Measurements from ENCODE around the gene USP22.

DNA sequence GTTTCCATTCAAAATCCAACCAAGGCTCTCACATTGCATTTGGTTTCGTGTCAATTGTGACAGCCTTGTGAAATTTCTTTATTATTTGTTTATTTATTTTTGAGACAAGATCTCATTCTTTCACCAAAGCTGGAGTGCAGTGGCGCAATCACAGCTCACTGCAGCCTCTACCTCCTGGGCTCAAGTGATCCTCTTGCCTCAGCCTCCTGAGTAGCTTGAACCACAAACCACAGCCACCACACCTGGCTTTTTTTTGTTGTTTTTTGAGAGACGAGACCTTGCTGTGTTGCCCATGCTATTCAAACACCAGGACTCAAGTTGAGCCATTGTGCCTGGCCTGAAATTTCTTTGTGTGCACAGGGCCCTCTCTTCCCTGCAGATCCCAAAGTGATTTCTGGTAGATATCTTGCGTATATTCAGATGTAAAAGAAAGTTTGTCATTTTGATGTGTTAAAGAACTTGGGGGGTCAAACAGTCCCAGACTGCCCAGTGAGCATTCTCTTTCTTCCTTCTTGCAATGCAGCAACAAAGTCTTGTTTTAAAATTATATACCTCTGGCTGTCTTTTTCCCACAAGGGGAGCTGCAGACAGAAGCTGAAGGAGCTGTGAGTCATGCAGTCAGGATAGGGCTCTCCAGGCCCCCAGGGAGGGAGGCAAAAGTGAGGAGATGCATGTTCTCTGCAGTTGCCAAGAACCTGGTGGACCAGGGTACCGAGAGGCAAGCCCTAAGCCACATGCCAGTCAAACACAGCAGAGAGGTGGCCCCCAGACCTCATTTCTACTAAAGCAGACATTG is 15.5 kb upstream of the USP22 start:
- TF ChIP-seq, protein P1, sequence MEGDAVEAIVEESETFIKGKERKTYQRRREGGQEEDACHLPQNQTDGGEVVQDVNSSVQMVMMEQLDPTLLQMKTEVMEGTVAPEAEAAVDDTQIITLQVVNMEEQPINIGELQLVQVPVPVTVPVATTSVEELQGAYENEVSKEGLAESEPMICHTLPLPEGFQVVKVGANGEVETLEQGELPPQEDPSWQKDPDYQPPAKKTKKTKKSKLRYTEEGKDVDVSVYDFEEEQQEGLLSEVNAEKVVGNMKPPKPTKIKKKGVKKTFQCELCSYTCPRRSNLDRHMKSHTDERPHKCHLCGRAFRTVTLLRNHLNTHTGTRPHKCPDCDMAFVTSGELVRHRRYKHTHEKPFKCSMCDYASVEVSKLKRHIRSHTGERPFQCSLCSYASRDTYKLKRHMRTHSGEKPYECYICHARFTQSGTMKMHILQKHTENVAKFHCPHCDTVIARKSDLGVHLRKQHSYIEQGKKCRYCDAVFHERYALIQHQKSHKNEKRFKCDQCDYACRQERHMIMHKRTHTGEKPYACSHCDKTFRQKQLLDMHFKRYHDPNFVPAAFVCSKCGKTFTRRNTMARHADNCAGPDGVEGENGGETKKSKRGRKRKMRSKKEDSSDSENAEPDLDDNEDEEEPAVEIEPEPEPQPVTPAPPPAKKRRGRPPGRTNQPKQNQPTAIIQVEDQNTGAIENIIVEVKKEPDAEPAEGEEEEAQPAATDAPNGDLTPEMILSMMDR (IDR thresholded peaks at IDR 0.05) = no peak
- TF ChIP-seq POLR2A (IDR thresholded peaks at IDR 0.05) = no peak
- no peak for TF ChIP-seq POLR2AphosphoS5 (IDR thresholded peaks at IDR 0.05)
- TF ChIP-seq EP300 (IDR thresholded peaks at IDR 0.05) = no peak

Data from stomach (tissue), 4 donors.